GM21381 (cell line): ENCODE results near the gene RNF43.

Experiments
- ATAC-seq: cut with Tn5 transposase; IDR thresholded peaks from one replicate; pipeline ENCODE4 v1.9.1; 2021; ENCODE audit warnings: mild to moderate bottlenecking, moderate library complexity; ENCODE audit not compliant: unreplicated experiment

The RNF43 gene

DNA sequence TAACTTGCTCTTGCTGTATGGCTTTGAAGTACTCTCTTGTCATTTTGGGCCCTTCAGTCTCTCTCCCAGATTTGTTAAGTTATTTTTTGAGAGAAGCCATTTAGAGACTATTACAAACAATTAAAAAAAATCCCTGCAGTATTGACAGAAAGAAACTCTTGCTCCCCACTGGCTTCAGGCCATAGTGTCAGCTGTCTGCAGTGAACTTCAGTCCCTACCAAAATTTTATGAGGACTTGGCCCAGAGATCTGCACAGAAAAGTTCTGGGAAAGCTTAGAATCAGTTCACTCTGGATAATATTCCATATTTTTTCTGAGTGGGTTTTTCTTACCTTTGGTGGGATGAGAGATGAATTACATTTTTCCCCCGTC is 34.5 kb downstream of the RNF43 start:
- no peak for ATAC-seq

DNA sequence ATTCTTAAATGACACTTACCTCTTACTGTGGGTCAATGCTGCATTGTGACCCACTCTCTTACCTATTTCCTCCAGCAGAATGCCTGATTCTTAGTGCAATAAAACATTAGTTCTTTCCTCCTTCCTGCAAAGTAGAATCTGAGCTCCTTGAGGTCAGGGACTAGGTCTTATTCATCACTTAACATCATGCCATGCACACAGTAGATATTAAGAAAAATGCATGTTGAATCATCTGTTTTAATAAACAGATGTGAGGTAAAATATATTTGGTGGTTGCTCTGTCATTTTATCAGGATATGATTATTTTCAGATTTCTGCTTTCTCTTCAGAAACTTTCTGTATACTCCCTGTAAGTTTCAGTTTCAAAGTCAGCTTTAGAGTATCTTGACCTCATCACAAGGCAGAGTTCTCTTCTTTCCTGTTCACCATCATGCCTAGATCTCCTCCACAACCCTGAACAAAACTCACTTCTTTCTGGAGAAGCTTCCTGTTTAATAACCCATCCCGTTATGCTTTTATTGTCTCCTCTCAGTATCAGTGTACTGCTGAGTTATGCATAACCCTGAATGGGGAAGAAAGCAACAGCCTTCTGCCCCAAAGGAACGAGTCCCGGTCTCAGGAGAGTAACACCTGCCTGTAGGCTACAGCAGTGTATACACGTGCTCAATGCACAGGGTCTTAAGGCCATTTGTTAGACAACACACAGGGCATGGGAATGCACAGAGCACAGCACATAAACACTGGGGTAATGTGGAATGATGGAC is 35.0 kb downstream of the RNF43 start:
- ATAC-seq: peak; percentile 66

DNA sequence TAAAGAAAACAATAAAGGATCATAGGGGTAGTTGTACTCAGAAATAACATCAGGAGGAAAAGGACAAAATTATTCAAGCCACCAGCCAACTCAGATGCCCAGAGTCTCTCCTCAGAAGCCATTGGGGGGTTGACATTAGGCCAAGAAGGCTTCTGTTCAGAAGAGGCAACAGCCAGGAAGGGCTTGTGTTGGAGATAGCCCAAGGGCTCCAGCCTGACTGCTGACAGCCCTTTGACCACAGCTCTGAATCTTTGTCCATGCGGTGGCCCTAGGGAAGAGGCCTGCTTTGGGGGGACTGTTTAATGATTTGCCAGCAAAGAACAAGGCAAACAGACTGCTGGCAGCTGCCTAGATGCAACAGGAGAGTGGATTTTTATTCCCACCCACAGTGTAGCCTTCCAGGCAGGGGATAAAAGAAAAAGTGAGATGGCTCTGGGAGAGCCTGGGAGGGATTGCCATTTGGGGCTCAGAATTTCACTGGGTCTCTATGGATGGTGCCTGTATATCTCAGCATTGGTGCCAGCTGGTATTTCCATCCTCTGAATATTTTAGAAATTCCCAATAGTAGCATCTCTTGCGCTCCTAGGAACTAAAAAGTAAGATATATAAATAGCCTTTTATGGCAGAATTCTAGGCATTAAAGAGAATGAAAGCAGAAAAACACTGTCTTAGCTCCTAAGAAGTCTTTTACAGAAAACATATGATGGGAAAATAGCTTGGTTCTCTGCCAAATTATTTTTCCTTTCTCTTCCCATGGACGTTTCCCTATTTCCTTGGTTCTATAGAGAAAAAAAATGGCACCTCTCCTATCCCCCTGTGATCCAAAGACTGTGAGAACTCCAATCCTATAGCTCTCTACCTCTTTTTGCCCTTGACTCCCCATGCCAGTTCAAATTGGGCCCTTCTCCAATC is 36.0 kb downstream of the RNF43 start:
- ATAC-seq: no peak

DNA sequence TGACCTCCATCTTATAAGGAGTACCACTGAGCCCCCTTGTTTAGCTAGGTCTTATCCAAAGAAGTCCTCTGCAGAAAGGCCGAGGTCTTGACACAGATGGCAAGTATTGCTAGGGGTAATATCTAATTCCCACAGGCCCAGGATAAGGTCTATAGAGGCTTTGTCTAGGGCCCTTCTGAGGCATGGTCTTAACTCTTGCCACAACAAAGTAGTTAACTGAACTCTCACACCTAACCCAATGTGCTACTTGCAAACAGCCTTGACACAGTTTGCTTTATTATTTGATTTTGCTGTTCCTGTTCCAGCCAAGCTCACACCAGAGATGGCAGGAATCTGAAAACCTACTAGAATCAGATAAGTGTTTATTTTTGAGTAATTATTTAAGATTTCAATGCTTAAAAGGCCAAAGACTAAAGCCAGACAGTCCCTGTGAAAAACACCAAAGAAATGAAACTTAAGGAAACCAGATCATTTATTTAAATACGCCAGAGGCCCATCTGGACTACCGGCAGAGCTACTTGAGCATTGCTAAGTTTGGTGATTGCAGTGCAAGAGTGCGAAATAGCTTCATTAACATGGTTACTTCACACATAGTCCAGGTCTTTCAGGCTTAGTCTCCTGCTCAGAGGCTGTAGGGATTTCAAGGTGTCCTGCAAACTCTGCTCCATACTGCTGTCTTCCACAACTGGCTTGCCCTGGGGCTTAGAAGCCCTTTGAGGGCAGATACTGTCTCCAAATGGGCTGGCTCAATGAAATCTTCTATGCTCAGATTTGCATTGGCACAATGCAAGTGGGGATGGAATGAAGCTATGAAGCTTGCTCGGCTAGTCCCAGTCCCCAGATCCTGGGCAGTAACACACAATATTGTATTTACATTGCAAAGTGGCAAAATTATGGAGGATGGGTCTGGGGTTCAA is 36.9 kb downstream of the RNF43 start:
- no peak for ATAC-seq

DNA sequence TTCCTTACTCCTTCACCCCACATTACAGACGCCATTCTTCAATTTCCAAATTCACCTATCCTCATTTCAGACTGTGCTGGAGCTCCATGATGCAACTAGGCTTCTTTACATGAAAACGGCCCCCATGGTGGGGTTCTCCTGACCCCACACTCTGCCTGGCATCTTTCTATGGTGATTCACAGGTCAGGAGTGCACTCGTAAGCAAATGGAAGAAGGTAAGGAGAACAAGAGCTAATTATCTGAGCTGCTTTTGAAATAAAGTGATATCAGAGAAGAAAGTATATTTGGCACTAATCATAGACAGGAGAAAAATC is 37.9 kb downstream of the RNF43 start:
- ATAC-seq: no peak

DNA sequence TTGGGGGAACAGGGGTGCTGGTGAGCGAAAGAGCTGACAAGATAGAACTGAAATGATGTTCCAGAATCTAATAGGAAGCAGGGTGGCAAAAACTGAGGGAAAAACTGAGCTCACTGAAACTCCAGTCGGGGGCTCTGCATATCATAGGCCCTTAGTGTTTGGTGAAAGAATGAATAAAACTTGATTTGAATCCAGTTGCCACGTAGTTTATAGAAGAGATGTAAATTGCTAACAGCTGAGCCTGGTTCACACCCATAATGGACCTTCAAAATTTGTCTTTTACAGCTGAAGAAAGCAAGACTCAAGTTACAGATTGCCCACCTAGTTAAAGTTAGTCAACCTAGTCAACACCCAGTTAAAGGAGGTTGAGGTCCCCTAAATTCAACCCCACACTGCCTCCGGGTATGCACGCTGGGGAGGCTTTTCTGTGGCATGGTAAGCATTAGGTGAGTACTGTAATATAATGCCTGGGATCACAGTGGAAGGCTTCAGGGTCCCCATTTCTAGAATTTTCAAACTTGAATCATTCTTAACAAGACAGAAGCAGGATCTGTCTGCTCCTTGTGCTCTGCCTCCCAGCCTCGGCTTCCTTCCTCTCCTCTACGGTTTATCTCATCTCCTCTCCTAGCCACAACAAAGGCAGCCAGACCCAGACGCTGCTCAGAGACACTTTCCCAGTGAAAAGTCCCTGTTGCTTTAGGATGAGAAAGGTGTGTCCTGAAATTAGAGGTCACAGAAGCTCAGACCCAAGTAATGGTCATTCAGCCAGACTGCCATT is 38.4 kb downstream of the RNF43 start:
- no peak for ATAC-seq

DNA sequence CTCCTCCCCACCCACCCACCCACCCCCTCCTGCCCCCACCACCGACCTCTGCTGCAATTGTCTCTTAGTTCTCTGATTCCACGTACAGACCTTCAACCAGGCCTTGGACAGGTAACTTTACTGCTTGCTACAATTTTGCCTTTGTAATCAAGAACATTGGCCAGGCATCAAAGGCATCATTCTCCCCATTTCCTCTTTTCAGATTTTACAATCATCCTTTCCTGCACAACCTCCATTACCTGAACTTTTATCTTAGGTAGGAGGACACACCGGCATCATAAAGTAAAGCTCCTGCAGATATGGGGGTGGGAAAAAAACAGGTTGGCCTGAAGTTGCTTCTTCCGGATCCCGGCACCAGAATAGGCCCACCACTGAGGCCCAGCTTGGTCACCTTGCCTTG is 39.7 kb downstream of the RNF43 start:
- no peak for ATAC-seq

DNA sequence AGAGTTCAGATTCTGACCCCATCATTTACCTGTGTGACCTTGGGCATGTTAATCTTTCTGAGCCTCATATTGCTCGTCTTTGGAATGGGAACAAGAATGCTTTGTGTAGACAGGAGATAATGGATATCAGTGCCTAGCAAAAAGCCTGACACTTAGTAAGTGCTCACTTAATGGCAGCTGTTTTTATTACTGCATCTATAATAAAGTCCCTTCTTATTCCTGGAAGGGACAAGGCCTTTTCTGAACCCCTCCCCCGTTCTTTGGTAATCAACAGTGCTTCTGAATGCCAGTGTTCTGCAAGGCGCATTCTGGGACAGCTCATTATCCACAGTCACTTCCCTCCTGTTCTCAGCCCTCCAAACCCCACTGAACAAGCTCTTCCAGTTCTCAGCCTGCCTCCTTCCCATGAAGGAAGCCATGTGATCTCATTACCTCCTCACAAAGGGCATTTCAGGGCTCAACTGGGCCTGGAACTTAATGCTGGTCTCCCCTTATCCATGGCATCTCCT is 40.2 kb downstream of the RNF43 start:
- no peak for ATAC-seq

DNA sequence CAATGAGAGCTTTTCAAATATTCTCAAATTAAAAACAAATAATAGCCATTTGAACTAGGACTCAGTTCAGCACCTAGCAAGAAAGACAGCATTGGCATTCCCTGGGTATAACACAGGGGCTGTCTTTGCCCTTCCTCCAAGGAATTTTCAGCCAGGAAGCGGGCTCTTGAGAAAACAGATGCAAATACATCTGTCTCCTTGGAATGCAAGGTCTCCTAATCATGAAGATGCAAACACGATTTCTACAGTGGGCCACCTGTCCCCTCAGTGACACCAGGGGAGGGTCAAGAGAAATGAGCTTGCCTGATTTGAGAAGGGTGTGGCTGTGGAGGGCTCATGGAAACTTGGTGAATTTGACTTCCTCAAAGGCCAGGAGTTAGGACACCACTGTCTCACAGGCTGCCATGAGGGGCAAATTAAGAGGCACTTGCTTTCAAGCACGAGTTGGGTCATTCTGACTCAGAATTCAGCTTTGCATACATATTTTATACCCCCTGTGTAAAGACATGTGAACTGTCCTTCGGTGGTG is 40.8 kb downstream of the RNF43 start:
- ATAC-seq: no peak

DNA sequence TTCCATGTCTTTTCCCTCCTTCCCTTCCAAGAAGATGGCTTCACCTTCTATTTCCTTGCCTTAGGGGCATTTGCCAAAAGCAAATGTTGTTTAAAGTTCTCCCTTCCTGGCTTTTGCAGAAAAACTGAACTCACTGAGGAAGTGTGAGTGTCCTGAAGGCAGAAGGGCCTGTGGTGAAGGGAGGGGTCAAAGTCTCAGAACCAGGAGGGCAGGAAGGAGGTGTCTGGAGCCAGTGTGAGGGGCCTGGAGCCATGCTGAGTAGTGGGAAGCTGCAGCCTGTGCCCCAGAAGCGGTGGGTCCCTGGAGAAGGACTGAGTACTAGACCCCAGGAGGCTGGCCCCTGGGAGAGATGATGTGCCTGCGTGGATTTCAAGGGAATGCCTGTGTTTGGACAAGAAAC is 41.5 kb downstream of the RNF43 start:
- ATAC-seq: no peak

DNA sequence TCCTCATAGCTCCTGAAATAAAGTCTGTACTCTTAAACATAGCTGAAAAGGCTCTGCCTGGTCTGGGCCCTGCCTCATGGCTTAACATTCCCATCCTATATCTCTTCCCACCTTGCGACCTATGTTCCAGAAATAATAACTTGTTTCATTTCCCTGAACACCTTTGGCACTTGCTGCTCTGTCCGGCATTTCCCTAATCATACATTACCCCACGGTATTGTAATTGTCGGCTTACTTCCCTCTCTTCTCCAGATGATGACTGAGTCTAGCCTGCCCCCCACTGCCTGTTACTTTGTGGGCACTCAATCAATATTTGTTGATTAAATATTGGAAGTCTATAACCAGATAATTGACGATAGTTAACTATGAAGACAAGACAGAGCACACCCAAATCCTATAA is 42.1 kb downstream of the RNF43 start:
- no peak for ATAC-seq

DNA sequence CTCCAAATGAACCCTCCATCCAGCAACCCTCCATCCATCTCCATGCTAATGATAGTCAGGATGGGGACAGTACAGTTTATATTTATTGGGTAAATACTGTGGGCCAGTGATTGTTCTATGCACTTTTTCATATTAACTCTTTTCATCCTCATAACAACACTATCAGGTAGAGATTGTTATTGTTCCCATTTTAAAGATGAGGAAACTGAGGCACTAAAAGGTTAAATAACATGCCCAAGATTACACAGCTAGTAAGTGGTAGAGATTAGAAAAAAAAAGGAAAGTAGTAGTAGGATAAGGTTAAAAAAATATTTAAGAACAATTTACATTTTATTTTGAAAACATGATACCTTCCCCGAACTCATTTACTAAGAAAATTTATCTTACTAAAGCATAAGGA is 43.4 kb downstream of the RNF43 start:
- no peak for ATAC-seq

DNA sequence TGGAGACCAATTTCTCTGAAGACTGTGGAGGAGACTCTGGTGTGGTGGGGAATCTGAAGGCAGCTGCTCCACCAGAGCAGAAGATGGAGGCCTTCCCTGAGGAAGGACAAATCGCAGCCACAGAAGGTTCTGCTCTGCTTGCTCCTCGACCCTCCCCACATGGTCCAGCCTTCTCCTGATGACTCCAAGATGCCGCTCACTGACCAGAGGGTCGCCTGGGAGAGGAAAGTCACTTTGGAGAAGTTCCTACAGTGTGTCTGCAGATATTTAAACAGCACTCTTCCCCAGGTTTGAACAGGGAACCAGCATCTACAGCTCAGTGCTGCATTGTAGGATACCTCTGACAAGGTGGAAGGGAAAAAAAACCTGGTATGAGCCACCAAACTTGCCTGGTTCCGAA is 44.3 kb downstream of the RNF43 start:
- ATAC-seq: no peak

DNA sequence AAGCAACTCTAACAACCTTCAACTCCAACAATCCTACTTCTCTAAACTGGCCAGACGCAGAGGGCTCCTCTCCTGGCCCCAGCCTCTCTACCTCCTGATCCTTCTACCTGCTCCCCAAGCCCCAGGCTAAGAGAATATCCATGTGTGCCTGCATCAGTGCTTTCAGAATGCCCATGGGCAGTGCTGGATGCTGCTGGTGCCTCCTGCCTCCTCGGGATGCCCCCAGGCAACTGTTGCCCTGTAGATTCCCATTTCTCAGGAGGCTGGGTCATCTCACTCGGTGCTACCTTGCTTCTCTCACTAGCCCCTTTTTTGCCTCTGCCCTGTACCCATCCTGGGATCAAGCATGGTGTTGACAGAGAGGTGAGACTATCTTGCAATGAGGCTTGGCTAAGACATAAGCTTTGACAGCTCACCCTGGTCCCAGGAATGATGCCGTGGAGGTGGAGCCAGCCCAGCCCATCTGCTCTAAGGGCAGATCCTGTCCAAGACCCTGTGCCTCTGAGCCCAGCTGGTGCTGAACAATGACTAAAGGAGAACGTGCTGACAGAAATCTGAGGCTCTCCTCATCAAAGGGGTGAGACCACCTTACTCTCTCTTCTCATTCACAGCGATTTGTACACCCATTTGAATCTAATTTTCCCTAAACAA is 45.9 kb downstream of the RNF43 start:
- no peak for ATAC-seq

DNA sequence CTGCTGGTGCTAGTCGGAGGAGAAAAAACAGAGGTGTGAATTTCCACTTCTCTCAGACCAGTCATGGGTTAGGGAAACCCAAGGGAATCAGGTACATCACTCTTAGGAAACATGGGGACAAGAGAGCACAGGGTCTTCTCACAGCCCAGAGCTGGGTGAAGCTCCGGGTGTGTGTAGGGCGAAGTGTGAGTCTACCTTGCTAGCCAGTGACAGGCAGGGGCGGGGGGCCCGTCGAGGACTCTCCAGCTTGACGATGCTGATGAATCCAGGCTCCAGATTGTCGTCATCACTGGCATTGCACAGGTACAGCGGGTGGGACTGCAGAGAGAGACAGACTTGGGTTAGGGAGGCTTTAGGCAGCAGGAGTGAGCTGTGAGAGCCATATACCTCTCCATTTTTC is 46.6 kb downstream of the RNF43 start:
- no peak for ATAC-seq

DNA sequence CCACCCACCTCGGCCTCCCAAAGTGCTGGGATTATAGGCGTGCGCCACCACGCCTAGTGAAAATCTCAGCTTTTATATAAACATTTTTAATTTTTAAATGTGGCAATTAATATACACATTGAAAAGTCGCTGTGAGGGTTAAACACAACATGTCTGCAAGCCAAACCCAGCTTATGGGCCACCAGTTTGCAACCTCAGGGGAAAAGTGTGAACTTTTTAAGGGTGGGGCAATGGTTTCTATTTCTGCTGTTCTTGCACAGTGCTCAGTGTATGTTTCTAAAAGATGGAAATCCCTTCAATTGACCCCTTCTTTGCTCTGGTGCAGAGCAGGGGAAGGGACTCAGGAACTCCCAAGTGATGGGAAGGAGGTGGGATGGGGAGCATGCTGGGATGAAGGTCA is 47.0 kb downstream of the RNF43 start:
- no peak for ATAC-seq

DNA sequence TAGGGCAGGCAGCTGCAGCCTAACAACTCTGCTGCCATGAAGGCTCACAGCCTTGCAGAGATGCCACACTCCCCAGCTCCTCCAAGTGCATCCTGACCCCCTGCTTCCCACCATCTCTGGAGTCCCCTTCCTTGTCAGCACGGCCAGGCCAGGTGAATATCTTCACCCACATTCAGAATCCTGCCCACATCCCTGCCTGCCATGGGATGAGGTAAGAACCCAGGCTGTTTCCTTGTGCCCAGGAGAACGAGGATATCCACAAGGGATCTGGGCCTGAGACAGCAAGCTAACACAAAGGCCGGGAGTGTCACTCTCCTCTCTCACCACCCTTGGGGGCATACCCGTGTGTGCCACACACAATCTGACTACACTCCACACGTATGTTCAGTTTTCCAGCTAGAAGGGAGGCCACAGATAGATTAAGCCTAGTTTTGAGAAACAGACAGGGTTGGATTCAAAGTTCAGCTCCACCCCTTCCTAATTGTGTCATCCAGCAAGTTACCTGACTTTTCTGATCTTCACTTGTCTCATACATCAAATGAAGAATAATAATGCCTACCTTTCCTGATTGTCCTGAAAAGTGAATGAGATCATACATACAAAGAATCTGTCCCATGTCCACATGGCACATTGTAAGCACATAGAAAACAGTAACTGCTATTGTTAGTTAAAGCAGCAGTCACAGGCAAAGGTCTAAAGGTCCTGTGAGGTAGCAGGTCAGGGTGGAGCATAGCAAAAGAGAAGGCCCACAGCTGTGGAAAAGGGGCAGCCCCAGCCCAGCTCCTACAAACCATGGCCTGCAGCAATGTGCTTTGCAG is 47.9 kb downstream of the RNF43 start:
- ATAC-seq: no peak

DNA sequence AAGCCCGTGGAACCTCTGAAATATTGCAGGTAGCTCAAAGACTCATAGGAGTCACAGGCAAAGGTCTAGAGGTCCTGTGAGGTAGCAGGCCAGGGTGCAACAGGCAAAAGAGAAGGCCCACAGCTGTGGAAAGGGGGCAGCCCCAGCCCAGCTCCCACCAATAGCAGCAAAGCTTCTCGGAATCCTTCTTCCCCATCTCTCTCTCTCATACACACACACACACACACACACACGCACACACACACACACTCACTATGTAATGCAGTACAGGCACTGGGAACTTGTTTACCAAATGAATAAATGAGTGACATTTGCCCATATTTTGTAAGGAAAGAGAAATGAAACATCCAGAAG is 48.5 kb downstream of the RNF43 start:
- ATAC-seq: no peak
